Measurements from ENCODE around the gene RASAL1.

Gene RASAL1

DNA sequence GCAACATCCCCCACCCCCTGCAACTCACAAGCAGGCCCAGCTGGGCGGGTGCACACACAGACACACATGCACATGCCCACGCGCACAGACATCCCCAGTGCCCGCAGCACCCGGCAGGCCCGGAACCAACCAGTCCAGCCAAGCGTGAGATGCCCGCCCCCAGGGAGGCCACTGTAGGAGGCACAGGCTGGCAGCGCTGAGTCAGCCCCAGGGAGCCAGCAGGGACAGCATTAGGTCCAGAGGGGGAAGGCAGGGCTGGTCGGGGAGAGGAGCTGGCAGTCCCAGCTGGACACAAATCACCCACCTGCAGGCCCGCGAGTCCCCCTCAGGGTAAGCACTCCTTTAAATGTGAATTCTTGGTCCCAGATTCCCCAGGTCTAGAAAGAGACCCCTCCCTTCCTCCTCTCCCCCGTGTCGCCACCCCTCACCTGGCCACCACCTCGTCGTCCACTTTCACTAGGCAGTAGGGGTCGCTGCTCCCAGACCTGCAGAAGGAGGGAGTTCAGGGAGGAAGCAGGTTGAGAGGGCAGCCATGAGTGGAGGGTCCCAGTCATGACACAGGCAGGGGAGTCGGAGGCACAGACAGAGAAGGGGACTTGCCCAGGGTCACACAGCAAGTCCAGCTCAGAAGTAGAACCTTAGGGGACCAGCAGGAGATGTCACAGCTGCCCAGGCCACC is 5.0 kb downstream of the RASAL1 start:
- Histone ChIP-seq H4K8ac (ENCODE audit: low read length) (no peak overlapping the region), H3K4ac (ENCODE audit: low read depth in 1 of 2, low read length in 2 of 2) (no peak overlapping the region), H4K91ac (ENCODE audit: low read length) (no peak overlapping the region), H3K27me3 (ENCODE audit: control insufficient read depth in 1 of 2, insufficient read depth in 1 of 2, low read length in 2 of 2) (peaks cover 55 to 71% of the 10 kb centered on the region in 2 experiments), H3K9me3 (ENCODE audit: control insufficient read depth, low read length) (no peaks in the 10 kb centered on the region), H2AK5ac (ENCODE audit: low read length, severe bottlenecking) (no peak overlapping the region), H3K36me3 (ENCODE audit: control insufficient read depth in 1 of 2, insufficient read depth in 2 of 2, low read depth in 1 of 2, low read length in 2 of 2) (no peaks in the 10 kb centered on the region), H2BK12ac (ENCODE audit: low read length in 2 of 2) (no peak overlapping the region), H3K4me1 (ENCODE audit: control insufficient read depth, insufficient read depth, low read depth, low read length) (peaks cover 29% of the 10 kb centered on the region), H2BK5ac (ENCODE audit: low read depth, low read length, poor library complexity, severe bottlenecking) (no peak overlapping the region), H2AFZ (ENCODE audit: low read depth, low read length) (no peak overlapping the region), H3K23ac (ENCODE audit: low read length in 2 of 2) (no peak overlapping the region), H2BK120ac (ENCODE audit: low read depth, low read length) (no peak overlapping the region), H3K14ac (ENCODE audit: low read length in 2 of 2) (no peak overlapping the region), H3K9ac (ENCODE audit: low read length) (no peak overlapping the region), H3K4me2 (ENCODE audit: low read length, poor library complexity, severe bottlenecking) (no peak overlapping the region), H3K18ac (ENCODE audit: low read depth in 1 of 2, low read length in 2 of 2) (no peak overlapping the region), H2BK15ac (ENCODE audit: low read depth, poor library complexity, severe bottlenecking) (no peak overlapping the region), H3K27ac (ENCODE audit: low read length, poor library complexity, severe bottlenecking) (no peak overlapping the region), H3K4me3 (ENCODE audit: insufficient read depth in 1 of 2, low read depth in 1 of 2, low read length in 2 of 2) (no peak overlapping the region), H3K79me1 (replicated peaks; ENCODE audit: low read length, poor library complexity, severe bottlenecking) (no peaks in the 10 kb centered on the region)
- no peak for DNase-seq
- WGBS = 65% methylated on average over 12 of the region's 18 CpGs

DNA sequence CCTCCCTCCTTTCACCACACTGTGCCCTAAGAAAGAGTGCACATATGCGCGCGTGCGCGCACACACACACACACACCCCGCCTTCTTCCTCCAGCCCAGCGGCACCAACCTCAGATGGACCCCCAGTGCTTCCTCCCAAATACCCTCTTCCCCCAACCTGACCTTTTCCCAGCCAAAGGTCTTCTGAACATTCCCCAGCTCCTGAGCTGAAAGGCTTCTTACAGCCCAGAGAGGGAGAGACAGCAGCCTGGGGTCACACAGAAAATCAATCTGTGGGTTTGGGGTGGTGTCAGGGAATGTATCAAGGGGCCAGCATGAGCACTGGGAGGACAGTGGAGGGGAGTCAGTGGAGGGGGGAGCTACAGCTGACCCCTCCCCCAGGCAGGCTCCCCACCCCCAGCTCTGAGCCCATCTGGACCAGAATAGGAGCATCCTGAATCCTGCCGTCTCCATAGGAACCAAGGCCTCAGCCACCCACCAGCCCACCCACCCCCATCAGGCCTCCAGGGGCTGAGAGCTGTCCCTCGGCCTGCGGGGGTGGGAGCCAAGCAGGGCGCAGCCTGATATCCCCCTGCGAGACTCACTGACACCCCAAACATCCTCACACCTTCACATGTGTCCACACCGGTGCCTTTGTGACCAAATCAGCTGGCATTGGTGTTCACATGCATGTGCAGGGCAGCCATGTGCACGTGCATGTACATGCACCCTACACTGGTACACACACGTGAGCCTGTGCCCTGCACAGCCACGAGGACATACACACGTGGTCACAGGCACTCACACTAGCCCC is 5.7 kb downstream of the RASAL1 start:
- Histone ChIP-seq H3K14ac (ENCODE audit: low read length in 2 of 2) (peak overlapping the region in 1 of 2 experiments; percentile 28), H3K9me3 (ENCODE audit: control insufficient read depth, low read length) (no peaks in the 10 kb centered on the region), H2AK5ac (ENCODE audit: low read length, severe bottlenecking) (no peak overlapping the region), H4K8ac (ENCODE audit: low read length) (no peak overlapping the region), H2AFZ (ENCODE audit: low read depth, low read length) (no peak overlapping the region), H3K4me1 (ENCODE audit: control insufficient read depth, insufficient read depth, low read depth, low read length) (peaks cover 24% of the 10 kb centered on the region), H2BK15ac (ENCODE audit: low read depth, poor library complexity, severe bottlenecking) (no peak overlapping the region), H3K4me3 (ENCODE audit: insufficient read depth in 1 of 2, low read depth in 1 of 2, low read length in 2 of 2) (no peak overlapping the region), H2BK12ac (ENCODE audit: low read length in 2 of 2) (no peak overlapping the region), H2BK5ac (ENCODE audit: low read depth, low read length, poor library complexity, severe bottlenecking) (no peak overlapping the region), H3K27me3 (ENCODE audit: control insufficient read depth in 1 of 2, insufficient read depth in 1 of 2, low read length in 2 of 2) (peaks cover 48 to 65% of the 10 kb centered on the region in 2 experiments), H3K18ac (ENCODE audit: low read depth in 1 of 2, low read length in 2 of 2) (no peak overlapping the region), H3K27ac (ENCODE audit: low read length, poor library complexity, severe bottlenecking) (no peak overlapping the region), H2BK120ac (ENCODE audit: low read depth, low read length) (no peak overlapping the region), H3K36me3 (ENCODE audit: control insufficient read depth in 1 of 2, insufficient read depth in 2 of 2, low read depth in 1 of 2, low read length in 2 of 2) (no peaks in the 10 kb centered on the region), H4K91ac (ENCODE audit: low read length) (no peak overlapping the region), H3K4me2 (ENCODE audit: low read length, poor library complexity, severe bottlenecking) (no peak overlapping the region), H3K4ac (ENCODE audit: low read depth in 1 of 2, low read length in 2 of 2) (no peak overlapping the region), H3K23ac (ENCODE audit: low read length in 2 of 2) (no peak overlapping the region), H3K79me1 (replicated peaks; ENCODE audit: low read length, poor library complexity, severe bottlenecking) (no peaks in the 10 kb centered on the region), H3K9ac (ENCODE audit: low read length) (no peak overlapping the region)
- WGBS = 82% methylated on average over 17 of the region's 17 CpGs
- DNase-seq = no peak

DNA sequence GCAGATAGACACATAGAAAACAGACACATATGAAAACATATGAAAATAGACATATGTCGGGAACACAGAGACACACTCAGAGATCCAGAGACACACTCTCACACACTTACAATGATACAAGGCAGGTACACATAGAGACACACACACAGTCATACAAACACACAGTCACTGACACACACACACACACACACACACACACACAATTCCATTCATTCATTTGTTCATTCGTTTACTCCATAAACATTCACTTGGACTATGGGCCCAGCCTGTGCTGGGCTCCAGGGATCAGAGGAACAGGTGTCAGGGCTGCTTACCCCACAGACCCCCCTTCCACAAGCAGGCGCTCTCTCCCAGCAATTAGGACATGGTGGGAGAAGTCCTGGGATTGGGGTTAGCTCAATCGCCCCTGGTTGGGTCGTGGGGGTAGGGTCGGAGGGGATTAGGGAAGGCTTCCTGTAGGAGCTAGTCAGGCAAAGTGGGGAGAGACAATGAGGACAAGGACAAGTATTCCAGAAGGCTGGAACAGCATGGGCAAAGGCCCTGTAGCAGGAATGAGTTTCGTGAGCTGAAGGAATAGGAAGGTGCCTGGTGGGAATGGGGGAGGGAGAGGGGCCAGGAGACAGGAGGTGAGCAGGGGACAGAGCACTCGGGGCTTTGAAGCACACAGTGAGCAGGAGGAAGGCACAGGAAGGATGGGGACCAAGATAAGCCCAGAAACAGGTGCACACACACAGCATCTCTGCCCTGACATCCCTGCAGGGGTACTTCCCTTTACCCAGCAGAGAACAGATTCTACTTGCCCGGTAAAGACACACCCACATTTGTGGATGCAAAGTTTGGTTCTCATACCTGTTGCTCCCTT is 6.5 kb downstream of the RASAL1 start:
- Histone ChIP-seq H3K9me3 (ENCODE audit: control insufficient read depth, low read length) (no peaks in the 10 kb centered on the region), H3K27ac (ENCODE audit: low read length, poor library complexity, severe bottlenecking) (no peak overlapping the region), H3K14ac (ENCODE audit: low read length in 2 of 2) (no peak overlapping the region), H2AK5ac (ENCODE audit: low read length, severe bottlenecking) (no peak overlapping the region), H3K4me2 (ENCODE audit: low read length, poor library complexity, severe bottlenecking) (no peak overlapping the region), H3K4me1 (ENCODE audit: control insufficient read depth, insufficient read depth, low read depth, low read length) (peaks cover 19% of the 10 kb centered on the region), H3K4ac (ENCODE audit: low read depth in 1 of 2, low read length in 2 of 2) (no peak overlapping the region), H3K27me3 (ENCODE audit: control insufficient read depth in 1 of 2, insufficient read depth in 1 of 2, low read length in 2 of 2) (peaks cover 40 to 57% of the 10 kb centered on the region in 2 experiments), H3K36me3 (ENCODE audit: control insufficient read depth in 1 of 2, insufficient read depth in 2 of 2, low read depth in 1 of 2, low read length in 2 of 2) (no peaks in the 10 kb centered on the region), H3K79me1 (replicated peaks; ENCODE audit: low read length, poor library complexity, severe bottlenecking) (no peaks in the 10 kb centered on the region), H2AFZ (ENCODE audit: low read depth, low read length) (no peak overlapping the region), H2BK15ac (ENCODE audit: low read depth, poor library complexity, severe bottlenecking) (no peak overlapping the region), H3K18ac (ENCODE audit: low read depth in 1 of 2, low read length in 2 of 2) (no peak overlapping the region), H2BK12ac (ENCODE audit: low read length in 2 of 2) (no peak overlapping the region), H2BK120ac (ENCODE audit: low read depth, low read length) (no peak overlapping the region), H3K9ac (ENCODE audit: low read length) (no peak overlapping the region), H4K91ac (ENCODE audit: low read length) (no peak overlapping the region), H4K8ac (ENCODE audit: low read length) (no peak overlapping the region), H3K23ac (ENCODE audit: low read length in 2 of 2) (no peak overlapping the region), H2BK5ac (ENCODE audit: low read depth, low read length, poor library complexity, severe bottlenecking) (no peak overlapping the region), H3K4me3 (ENCODE audit: insufficient read depth in 1 of 2, low read depth in 1 of 2, low read length in 2 of 2) (no peak overlapping the region)
- WGBS = 58% methylated on average over 9 of the region's 9 CpGs
- no peak for DNase-seq

DNA sequence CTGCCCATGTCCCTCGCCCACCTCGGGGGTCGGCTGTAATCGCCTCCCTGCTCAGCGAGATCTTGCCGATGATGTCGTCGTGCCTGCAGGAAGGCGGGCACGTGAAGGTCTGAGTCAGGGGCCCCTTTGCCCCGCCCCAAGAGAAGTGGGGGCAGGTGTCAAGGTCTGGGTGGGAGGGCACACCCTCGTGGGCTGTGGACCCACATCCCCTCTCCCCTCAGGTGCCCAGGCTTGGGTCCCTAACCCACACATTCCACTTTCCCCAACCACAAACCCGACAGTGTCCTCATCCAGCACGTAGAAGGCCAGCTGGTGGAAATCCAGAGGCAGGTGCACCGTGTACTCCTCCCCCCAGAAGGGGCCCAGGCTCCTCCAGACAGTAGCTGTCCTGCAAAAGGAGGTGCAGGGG is 7.8 kb downstream of the RASAL1 start:
- H3K27me3 ChIP-seq (ENCODE audit: control insufficient read depth in 1 of 2, insufficient read depth in 1 of 2, low read length in 2 of 2) = peaks cover 34 to 46% of the 10 kb centered on the region in 2 experiments
- no peak overlapping the region for H2AK5ac ChIP-seq (ENCODE audit: low read length, severe bottlenecking)
- H3K9me3 ChIP-seq (ENCODE audit: control insufficient read depth, low read length) = peaks cover 6% of the 10 kb centered on the region
- peaks cover 15% of the 10 kb centered on the region for H3K4me1 ChIP-seq (ENCODE audit: control insufficient read depth, insufficient read depth, low read depth, low read length)
- no peak overlapping the region for H3K14ac ChIP-seq (ENCODE audit: low read length in 2 of 2)
- H3K18ac ChIP-seq (ENCODE audit: low read depth in 1 of 2, low read length in 2 of 2) = no peak overlapping the region
- H3K9ac ChIP-seq (ENCODE audit: low read length) = no peak overlapping the region
- no peak for DNase-seq
- H3K4me3 ChIP-seq (ENCODE audit: insufficient read depth in 1 of 2, low read depth in 1 of 2, low read length in 2 of 2) = no peak overlapping the region
- 52% methylated on average over 8 of the region's 15 CpGs for WGBS
- H2BK5ac ChIP-seq (ENCODE audit: low read depth, low read length, poor library complexity, severe bottlenecking) = no peak overlapping the region
- H3K79me1 ChIP-seq (replicated peaks; ENCODE audit: low read length, poor library complexity, severe bottlenecking) = no peaks in the 10 kb centered on the region
- no peak overlapping the region for H3K4ac ChIP-seq (ENCODE audit: low read depth in 1 of 2, low read length in 2 of 2)
- H3K27ac ChIP-seq (ENCODE audit: low read length, poor library complexity, severe bottlenecking) = no peak overlapping the region
- H2BK120ac ChIP-seq (ENCODE audit: low read depth, low read length) = no peak overlapping the region
- H3K23ac ChIP-seq (ENCODE audit: low read length in 2 of 2) = no peak overlapping the region
- no peak overlapping the region for H4K91ac ChIP-seq (ENCODE audit: low read length)
- no peak overlapping the region for H2BK15ac ChIP-seq (ENCODE audit: low read depth, poor library complexity, severe bottlenecking)
- no peak overlapping the region for H4K8ac ChIP-seq (ENCODE audit: low read length)
- H3K4me2 ChIP-seq (ENCODE audit: low read length, poor library complexity, severe bottlenecking) = no peak overlapping the region
- H2BK12ac ChIP-seq (ENCODE audit: low read length in 2 of 2) = no peak overlapping the region
- H3K36me3 ChIP-seq (ENCODE audit: control insufficient read depth in 1 of 2, insufficient read depth in 2 of 2, low read depth in 1 of 2, low read length in 2 of 2) = no peaks in the 10 kb centered on the region
- H2AFZ ChIP-seq (ENCODE audit: low read depth, low read length) = no peak overlapping the region

Measured in mesenchymal stem cell (in vitro differentiated cells and primary cell).